Gastrocnemius medialis (tissue), 4 donors: Measurements from ENCODE around the gene TXNRD2. TPM values are rescaled to one million over a fixed set of nuclear protein-coding genes. Genes with fewer than 3 reads are reported as not detected.

Experiments used
- ATAC-seq, 2 donors: fragments of 150-250 bp; one replicate each; pipeline ENCODE4 v1.9.1; 2016
- DNase-seq, 2 donors: peaks; one replicate each; pipeline ENCODE4 v3.0.0-alpha.2; 2019
- H3K27ac ChIP-seq, 4 donors: fragments of 200-600 bp; sonication (generic); 1 replicate in 1 of 4; 2 replicates in 3 of 4; pipeline ENCODE4 v1.5.1; 2016 to 2018; ENCODE audit warnings: mild to moderate bottlenecking in 2 of 4, moderate library complexity in 1 of 4
- H3K27me3 ChIP-seq, 3 donors: fragments of 200-600 bp; sonication (generic) in 2 of 3; 1 replicate in 1 of 3; 2 replicates in 2 of 3; pipeline versions ENCODE4 v1.5.1 to v1.6.0; 2016 to 2019; ENCODE audit warnings: mild to moderate bottlenecking in 1 of 3, moderate library complexity in 1 of 3
- H3K36me3 ChIP-seq, 2 donors: fragments of 200-600 bp; sonication (generic) in 1 of 2; one replicate each; pipeline ENCODE4 v1.5.1; 2017 to 2018
- H3K4me1 ChIP-seq, 2 donors: fragments of 200-600 bp; sonication (generic) in 1 of 2; one replicate each; pipeline ENCODE4 v1.5.1; 2016 to 2017; ENCODE audit warnings: mild to moderate bottlenecking in 2 of 2
- H3K4me3 ChIP-seq, 4 donors: fragments of 200-600 bp; sonication (generic) in 3 of 4; 1 replicate in 1 of 4; 2 replicates in 3 of 4; pipeline ENCODE4 v1.5.1; 2016 to 2019; ENCODE audit warnings: mild to moderate bottlenecking in 2 of 4
- H3K9me3 ChIP-seq, 3 donors: fragments of 200-600 bp; sonication (generic) in 2 of 3; 1 replicate in 1 of 3; 2 replicates in 2 of 3; pipeline ENCODE4 v1.5.1; 2016 to 2019
- CTCF ChIP-seq, 5 experiments: fragments of 450-650 bp in 3 of 5; fragments of 200-600 bp in 2 of 5; sonication (generic) in 2 of 5; IDR thresholded peaks in 4 of 5; conservative IDR thresholded peaks in 1 of 5; 1 replicate in 4 of 5; 2 replicates in 1 of 5; pipeline ENCODE4 v1.5.1; 2016 to 2019; ENCODE audit warnings: antibody characterized with exemption in 5 of 5, mild to moderate bottlenecking in 3 of 5, moderate library complexity in 3 of 5
- POLR2A ChIP-seq, 2 donors: fragments of 450-650 bp; IDR thresholded peaks; one replicate each; pipeline ENCODE4 v1.6.1; 2017; ENCODE audit warnings: antibody characterized with exemption in 2 of 2, mild to moderate bottlenecking in 2 of 2, moderate library complexity in 2 of 2
- in situ Hi-C, 4 donors: fragments of 200-750 bp; cut with MboI; loops; one replicate each; pipeline versions ENCODE4 v1.15.0 to v1.8.0; 2017; ENCODE audit warnings: low sequenced_read_pairs in 4 of 4
- intact Hi-C: fragments of 100-400 bp; cut with DNase I; formaldehyde crosslinking; loops from one replicate; pipeline ENCODE4 v1.15.1; 2023; ENCODE audit warnings: low total_unique reads
- total RNA-seq, 4 donors: library from RNA; depleted of rRNA; stranded (reverse); fragments of >200 nt; gene quantifications; one replicate each; pipeline versions ENCODE4 v1.1.0 to v1.2.3, GENCODE V29; 2016

TXNRD2 gene
- total RNA-seq, 4 donors from 2014 or later, result 9.0 to 18.0 (median 14.4) TPM

- no peaks in the 10 kb centered on the region for H3K36me3 ChIP-seq
- H3K4me1 ChIP-seq, result no peaks in the 10 kb centered on the region
- TF ChIP-seq CTCF (IDR thresholded peaks at IDR 0.05 in 4 of 5, conservative IDR thresholded peaks at IDR 0.05 in 1 of 5), result no peak
- no peak for TF ChIP-seq POLR2A (IDR thresholded peaks at IDR 0.05)
- H3K9me3 ChIP-seq, result no peaks in the 10 kb centered on the region
- H3K27me3 ChIP-seq, result no peaks in the 10 kb centered on the region
- in situ Hi-C loops (no loop called here), intact Hi-C loops (no loop called here)
- ATAC-seq, result no peak
- H3K4me3 ChIP-seq, result no peak overlapping the region
- H3K27ac ChIP-seq, result no peak overlapping the region
- DNase-seq, result no peak
These were observed 77.0 kb downstream of the TXNRD2 start for GRCh38 chr22:19864538-19865106.

- Histone ChIP-seq H3K9me3 (no peaks in the 10 kb centered on the region), H3K4me3 (no peak overlapping the region), H3K36me3 (no peaks in the 10 kb centered on the region), H3K4me1 (no peaks in the 10 kb centered on the region), H3K27me3 (no peaks in the 10 kb centered on the region), H3K27ac (no peak overlapping the region)
- intact Hi-C loops (no loop called here), in situ Hi-C loops (no loop called here)
- ATAC-seq, result no peak
- DNase-seq, result no peak
- TF ChIP-seq CTCF (IDR thresholded peaks at IDR 0.05 in 4 of 5, conservative IDR thresholded peaks at IDR 0.05 in 1 of 5), result no peak
- TF ChIP-seq POLR2A (IDR thresholded peaks at IDR 0.05), result no peak
These were observed 78.0 kb downstream of the TXNRD2 start for GRCh38 chr22:19863571-19863970.

GRCh38 chr22:19862619-19863246 lies 78.9 kb downstream of the TXNRD2 start:
- in situ Hi-C loops (no loop called here), intact Hi-C loops (no loop called here)
- TF ChIP-seq CTCF (IDR thresholded peaks at IDR 0.05 in 4 of 5, conservative IDR thresholded peaks at IDR 0.05 in 1 of 5) (no peak), POLR2A (IDR thresholded peaks at IDR 0.05) (no peak)
- DNase-seq, result no peak
- ATAC-seq, result no peak
- Histone ChIP-seq H3K36me3 (no peaks in the 10 kb centered on the region), H3K27me3 (no peaks in the 10 kb centered on the region), H3K9me3 (no peaks in the 10 kb centered on the region), H3K4me3 (no peak overlapping the region), H3K27ac (no peak overlapping the region), H3K4me1 (no peaks in the 10 kb centered on the region)

GRCh38 chr22:19859861-19860510 lies 81.6 kb downstream of the TXNRD2 start:
- no peak overlapping the region for H3K4me3 ChIP-seq
- ATAC-seq (no peak), DNase-seq (no peak)
- H3K9me3 ChIP-seq, result no peaks in the 10 kb centered on the region
- no peaks in the 10 kb centered on the region for H3K36me3 ChIP-seq
- peaks cover 7 to 9% of the 10 kb centered on the region in 2 donors for H3K4me1 ChIP-seq
- H3K27me3 ChIP-seq, result no peaks in the 10 kb centered on the region
- in situ Hi-C loops (no loop called here), intact Hi-C loops (loop anchor here (5.0 kb wide), 1 partner anchor 162 kb away; the partner anchor contains the start of gene TANGO2)
- TF ChIP-seq POLR2A (IDR thresholded peaks at IDR 0.05) (no peak), CTCF (IDR thresholded peaks at IDR 0.05 in 4 of 5, conservative IDR thresholded peaks at IDR 0.05 in 1 of 5) (no peak)
- H3K27ac ChIP-seq, result no peak overlapping the region
